GM21367 (cell line): ENCODE data around the gene HOOK2.
"Not testable (repeated sequence)": the region's sequence is repeated elsewhere in the genome, so short reads cannot be mapped to it uniquely, and the experiment has no call there.

ENCODE experiments used
- ATAC-seq: cut with Tn5 transposase; IDR thresholded peaks from one replicate; pipeline ENCODE4 v1.9.1; 2021; ENCODE audit not compliant: unreplicated experiment

HOOK2 gene

GRCh38 chr19:12756150-12756883 is 19.0 kb downstream of the HOOK2 start:
- ATAC-seq: no peak

GRCh38 chr19:12754465-12755196 is 20.7 kb downstream of the HOOK2 start:
- no peak for ATAC-seq

- ATAC-seq: no peak
Observed at GRCh38 chr19:12752056-12752781, 23.1 kb downstream of the HOOK2 start.

DNA sequence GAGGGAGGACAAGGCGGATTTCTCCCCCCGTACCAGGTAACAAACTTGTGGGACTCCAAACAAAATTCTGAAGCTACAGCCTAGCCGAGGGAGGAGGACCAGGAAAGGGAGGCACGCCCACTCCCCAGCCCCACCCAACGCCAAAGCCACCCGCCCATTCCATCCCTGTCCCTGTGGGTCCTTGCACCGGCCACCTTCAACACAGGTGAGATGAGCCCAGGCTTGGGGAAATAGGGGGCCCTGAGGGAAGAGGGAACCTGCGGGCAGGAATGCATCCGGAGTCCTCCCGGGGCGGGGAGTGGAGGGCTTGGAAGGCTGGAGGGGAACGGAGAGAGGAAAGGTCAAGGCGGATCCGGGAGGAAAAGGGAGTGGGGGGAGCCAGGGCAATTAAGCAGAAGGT is 23.7 kb downstream of the HOOK2 start, which contains the start of gene BEST2:
BEST2 (plus strand) TSS at position 157 of the 400 bp plus-strand sequence. CDS start 802 bp downstream, outside the sequence.
- no peak for ATAC-seq

- no peak for ATAC-seq
Observed at GRCh38 chr19:12750851-12751250, 24.5 kb downstream of the HOOK2 start.

DNA sequence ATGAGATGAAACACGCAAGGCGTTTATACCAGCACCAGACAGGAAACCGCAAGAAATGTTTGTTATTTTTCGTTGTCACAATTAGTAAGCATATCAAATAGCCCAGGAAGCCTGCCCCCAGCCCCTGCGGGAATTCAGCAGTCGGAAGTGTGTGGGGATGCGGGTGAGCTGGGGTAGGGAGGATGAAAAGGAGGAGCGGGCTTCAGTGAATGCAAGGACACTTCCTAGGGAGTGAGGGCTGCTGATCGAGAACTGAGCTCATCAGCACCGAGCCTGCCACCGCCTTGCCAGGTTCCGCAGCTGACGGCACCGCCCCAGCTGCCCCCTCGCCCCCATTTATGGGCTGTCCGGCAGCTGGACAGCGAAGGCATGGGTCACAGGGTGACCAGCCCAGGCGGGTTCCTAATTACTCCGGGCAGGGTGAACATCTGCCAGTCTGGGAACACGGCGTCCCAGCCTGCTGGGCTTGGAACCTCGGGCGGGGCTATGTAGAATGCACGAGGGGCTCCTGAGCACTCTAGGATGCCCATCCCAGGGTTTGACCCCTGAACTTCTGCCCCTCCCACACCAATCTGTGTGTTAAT is 25.3 kb downstream of the HOOK2 start:
- ATAC-seq: no peak

- ATAC-seq: no peak
Observed at GRCh38 chr19:12748489-12748888, 26.9 kb downstream of the HOOK2 start.

DNA sequence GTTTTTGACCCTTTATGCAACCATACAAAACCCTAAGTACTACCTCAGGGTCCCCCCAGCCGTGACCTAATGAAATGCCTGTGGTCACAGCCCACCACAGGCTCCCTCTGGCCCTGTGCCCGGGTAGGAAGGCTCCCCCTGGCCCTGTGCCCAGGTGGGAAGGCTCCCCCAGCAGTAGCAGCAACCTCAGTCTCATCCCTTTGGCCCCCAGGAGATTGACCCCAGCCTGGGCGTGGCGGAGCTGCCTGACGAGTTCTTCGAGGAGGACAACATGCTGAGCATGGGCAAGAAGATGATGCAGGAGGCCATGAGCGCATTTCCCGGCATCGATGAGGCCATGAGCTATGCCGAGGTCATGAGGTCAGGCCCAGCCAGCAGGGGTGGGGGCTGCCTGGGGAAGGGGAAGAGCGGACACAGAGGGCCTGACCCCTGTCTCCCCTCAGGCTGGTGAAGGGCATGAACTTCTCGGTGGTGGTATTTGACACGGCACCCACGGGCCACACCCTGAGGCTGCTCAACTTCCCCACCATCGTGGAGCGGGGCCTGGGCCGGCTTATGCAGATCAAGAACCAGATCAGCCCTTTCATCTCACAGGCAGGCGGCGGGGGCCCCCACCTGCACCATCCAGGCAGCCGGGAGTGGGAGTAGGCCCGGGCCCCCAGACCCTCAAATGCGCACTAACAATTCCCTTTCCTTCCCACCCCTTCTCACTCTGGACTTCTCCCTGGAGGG is 30.0 kb downstream of the HOOK2 start:
- no peak for ATAC-seq

DNA sequence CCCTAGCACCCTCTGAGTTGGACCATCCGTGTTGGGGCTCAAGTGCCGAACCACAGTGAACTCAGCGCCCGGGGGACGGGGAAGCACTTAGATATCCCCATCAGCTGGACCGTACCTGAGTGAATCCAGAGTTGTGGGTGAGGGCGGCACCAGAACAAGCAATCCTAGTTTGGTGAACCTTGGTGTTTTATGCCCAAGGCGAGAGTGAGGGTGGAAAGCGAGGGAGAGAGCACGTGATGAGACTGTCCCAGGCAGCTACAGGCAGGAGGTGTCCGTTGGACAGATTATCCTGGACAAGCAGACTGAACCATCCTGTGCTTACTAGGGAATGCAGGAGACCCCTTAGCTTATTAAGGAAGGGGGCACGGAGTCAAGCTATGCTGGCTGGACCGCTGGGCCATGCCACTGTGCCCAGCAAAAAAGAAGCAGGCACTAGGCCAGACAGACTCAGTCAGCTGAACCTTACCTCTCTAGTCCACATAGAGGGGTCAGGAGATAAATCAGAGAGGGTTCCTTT is 37.5 kb downstream of the HOOK2 start:
- ATAC-seq: no peak

DNA sequence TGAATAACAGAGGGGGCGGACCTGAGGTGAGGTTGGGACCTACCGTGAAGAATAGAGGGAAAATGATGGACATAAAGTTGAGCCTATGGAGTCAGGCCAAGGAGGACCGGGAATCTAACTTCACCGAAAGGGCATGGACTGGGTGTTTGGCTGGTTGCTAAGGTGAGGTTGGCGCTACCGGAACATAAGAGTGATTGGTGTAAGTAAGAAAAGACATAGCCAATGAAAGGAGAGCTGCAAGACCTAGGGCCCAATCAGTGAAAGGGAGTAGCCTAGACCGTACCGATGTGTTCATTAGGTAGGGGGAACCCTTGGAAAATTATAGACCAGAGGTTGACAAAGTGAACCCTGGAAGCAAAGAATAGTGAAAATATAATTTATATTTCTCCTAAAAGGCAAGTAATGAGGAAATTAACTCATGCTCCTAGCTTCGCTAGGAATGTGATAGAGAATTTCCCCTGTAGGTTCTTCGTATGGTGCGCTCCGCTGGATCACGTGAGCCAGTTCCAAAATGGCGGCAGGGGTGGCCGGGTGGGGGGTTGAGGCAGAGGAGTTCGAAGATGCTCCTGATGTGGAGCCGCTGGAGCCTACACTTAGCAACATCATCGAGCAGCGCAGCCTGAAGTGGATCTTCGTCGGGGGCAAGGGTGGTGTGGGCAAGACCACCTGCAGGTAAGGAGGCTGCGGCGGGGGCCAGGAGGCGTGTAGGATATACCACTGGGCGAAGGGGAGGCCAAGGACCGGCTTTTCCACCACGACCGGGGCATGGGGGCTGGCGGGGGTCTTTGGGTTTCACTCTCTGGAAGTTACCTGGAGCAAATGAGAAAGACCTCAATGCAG is 38.1 kb downstream of the HOOK2 start, which contains the start of gene GET3:
GET3 (plus strand) TSS at position 503 of the 840 bp plus-strand sequence; CDS start at position 512, 9 bp downstream.
- ATAC-seq: peak; percentile 54

GRCh38 chr19:12733369-12734214 is 41.8 kb downstream of the HOOK2 start:
- ATAC-seq: no peak

DNA sequence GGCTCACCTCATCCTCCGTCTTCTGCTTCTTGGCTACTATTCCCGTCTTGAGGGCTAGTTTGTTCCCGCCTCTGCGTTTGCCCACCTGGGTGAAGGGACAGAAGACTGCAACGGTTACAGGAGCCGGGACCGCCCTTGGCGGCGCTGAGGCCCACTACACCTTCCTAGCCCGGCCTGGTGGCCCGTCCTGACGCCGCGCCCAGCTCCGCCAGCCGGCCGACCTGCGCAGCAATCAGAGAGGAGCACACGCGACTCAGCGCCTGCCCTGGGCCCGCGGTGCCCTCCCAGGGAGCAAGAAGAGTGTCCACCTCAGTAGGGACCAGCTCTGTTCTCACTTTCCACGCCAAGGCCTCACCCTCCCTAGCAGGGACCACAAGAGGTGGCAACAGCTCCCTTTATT is 44.0 kb downstream of the HOOK2 start:
- no peak for ATAC-seq

DNA sequence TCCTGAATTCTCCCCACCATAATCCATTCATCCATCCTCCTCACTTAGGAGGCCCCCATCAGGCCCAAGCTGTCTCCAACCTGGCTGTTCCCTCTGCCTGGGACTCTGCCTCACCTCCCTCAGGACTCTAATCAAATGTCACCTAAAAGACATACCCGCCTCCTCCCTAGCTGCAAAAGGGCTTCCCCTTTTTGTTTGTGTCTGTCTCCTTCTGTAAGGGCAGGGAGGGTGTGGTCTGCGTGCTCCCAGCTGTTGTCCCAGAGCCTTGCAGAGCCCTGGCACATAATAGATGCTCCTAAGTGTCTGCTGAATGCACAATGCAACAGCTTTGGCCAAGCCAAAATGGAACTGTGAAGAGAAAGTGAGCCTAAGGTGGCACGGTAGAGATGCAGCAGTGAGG is 45.3 kb downstream of the HOOK2 start:
- no peak for ATAC-seq

DNA sequence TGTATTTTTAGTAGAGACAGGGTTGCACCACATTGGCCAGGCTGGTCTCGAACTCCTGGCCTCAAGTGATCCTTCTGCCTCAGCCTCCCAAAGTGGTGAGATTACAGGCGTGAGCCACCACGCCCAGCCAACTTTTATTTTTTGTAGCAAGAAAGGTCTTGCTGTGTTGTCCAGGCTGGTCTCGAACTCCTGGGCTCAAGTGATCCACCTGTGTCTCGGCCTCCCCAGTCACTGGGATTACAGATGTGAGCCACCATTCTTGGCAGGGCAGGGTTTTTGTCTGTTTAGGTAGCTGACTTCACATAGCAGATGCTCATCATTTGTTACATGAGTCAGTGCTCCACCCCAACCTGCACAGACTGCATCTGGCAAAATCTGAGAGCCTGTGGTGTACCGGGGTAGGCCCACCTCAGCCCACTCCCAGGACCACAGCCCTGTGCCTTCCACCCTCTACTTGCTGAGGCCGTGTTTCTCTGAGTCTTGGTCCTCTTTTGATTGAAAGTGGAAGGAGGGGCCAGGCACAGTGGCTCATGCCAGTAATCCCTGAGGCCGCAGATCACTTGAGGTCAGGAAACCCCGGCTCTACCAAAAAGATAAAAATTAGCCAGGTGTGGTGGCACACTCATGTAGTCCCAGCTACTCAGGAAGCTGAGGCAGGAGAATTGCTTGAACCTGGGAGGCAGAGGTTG is 47.5 kb downstream of the HOOK2 start:
- ATAC-seq: no peak

DNA sequence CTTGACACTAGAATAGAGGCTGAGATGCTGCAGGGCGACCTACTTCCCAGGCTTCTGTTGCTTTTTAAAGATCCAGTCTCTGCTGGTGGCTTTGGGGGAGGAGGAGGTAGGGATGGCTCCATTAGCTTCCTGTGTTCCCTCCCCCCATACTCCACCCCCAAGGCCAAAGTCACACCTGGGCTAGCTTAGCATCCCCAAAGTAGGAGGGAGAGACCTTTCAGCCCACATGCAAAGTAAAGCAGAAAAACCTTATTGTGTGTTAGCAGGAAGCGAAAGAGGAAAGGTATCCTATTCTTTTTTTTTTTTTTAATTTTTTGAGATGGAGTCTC is 48.4 kb downstream of the HOOK2 start:
- no peak for ATAC-seq

DNA sequence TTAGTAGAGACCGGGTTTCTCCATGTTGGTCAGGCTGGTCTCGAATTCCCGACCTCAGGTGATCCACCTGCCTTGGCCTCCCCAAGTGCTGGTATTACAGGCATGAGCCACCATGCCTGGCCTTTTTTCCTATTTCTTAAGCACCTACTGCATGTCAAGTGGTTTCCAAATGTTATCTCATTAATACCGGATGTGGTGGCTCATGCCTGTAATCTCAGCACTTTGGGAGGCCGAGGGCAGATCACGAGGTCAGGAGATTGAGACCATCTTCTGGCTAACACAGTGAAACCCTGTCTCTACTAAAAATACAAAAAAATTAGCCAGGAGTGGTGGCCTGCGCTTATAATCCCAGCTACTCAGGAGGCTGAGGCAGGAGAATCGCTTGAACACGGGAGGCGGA is 49.7 kb downstream of the HOOK2 start:
- ATAC-seq: not testable (repeated sequence)

DNA sequence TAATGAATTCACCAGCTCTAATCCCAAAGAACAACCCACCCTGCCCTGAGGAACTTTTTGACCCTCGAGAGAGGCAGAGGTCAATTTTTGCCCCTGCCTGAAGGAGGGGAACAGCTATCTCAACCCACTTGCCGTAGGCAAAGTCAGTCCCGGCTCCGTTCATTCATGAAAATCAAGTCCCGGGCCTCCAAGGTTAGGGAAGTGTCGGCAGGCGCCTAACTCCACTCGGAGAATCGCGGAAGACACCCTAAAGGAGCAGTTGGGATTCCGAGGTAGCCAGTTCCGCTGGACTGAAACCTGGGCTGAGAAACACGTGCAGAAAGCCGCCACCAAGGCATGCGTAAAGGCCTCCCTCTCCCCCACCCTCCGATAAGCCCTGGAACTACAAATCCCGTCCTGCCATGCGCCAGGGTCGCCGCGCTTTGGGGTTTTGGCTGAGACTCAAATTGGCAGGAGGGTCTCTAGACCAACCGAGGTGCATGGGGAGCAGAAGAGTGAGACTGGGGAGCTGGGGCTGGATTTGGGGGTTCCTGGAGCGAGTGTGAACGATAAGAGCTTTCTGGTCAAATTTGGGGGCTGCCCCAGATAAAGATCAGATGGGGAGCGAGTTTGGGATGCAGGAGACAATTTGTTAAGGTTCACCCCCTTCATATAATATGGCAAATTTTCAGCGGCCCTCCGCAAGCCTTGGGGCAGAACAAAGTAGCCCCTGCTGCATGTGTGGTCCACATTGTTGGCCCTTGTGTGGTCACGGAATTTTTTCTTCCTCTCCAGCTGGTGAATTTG is 51.5 kb downstream of the HOOK2 start, which contains the start of gene TNPO2:
TNPO2 (minus strand) TSS at position 292 of the 786 bp plus-strand sequence. CDS start 2,955 bp downstream, outside the sequence.
- peak; percentile 33 for ATAC-seq
